Stomach (tissue), 19 donors: ENCODE results near the gene FGFR2. TPM values are rescaled to one million over a fixed set of nuclear protein-coding genes. Genes with fewer than 3 reads are reported as not detected.

ENCODE experiments used
- DNase-seq, 2 donors: peaks; one replicate each; pipeline versions ENCODE4 v3.0.0 to v3.0.0-alpha.2; 2013 to 2019
- H3K27ac ChIP-seq, 5 donors: fragments of 200-600 bp in 4 of 5; sonication (generic) in 4 of 5; one replicate each; pipeline ENCODE4 v1.5.1; 2013 to 2019; ENCODE audit warnings: mild to moderate bottlenecking in 1 of 5, moderate library complexity in 1 of 5
- H3K27me3 ChIP-seq, 3 donors: fragments of 200-600 bp; sonication (generic); one replicate each; pipeline ENCODE4 v1.5.1; 2017 to 2019; ENCODE audit warnings: mixed run types in 1 of 3
- H3K36me3 ChIP-seq, 4 donors: fragments of 200-600 bp; sonication (generic); 1 replicate in 3 of 4; 2 replicates in 1 of 4; pipeline ENCODE4 v1.5.1; 2016 to 2019
- H3K4me1 ChIP-seq, 4 donors: fragments of 200-600 bp; sonication (generic); one replicate each; pipeline ENCODE4 v1.5.1; 2016 to 2019
- H3K4me3 ChIP-seq, 4 donors: fragments of 200-600 bp; sonication (generic) in 3 of 4; one replicate each; pipeline ENCODE4 v1.5.1; 2016 to 2019; ENCODE audit warnings: mild to moderate bottlenecking in 1 of 4
- H3K9me3 ChIP-seq, 4 donors: fragments of 200-600 bp; sonication (generic); one replicate each; pipeline ENCODE4 v1.5.1; 2016 to 2019
- CTCF ChIP-seq, 7 experiments: fragments of 450-650 bp in 4 of 7; fragments of 200-600 bp in 3 of 7; sonication (generic) in 3 of 7; IDR thresholded peaks; one replicate each; pipeline ENCODE4 v1.5.1; 2016 to 2019; ENCODE audit warnings: antibody characterized with exemption in 7 of 7, control low read depth in 2 of 7, mild to moderate bottlenecking in 1 of 7
- EP300 ChIP-seq: sonication (generic); formaldehyde crosslinking; IDR thresholded peaks from one replicate; pipeline ENCODE4 v1.6.1; 2017; ENCODE audit warnings: antibody characterized with exemption
- POLR2A ChIP-seq, 4 donors: fragments of 450-650 bp; IDR thresholded peaks; one replicate each; pipeline ENCODE4 v1.6.1; 2016; ENCODE audit warnings: antibody characterized with exemption in 4 of 4, control low read depth in 2 of 4, mild to moderate bottlenecking in 1 of 4, moderate library complexity in 1 of 4
- POLR2AphosphoS5 ChIP-seq, 3 donors: sonication (generic); formaldehyde crosslinking; IDR thresholded peaks; one replicate each; pipeline ENCODE4 v1.6.1; 2016; ENCODE audit warnings: antibody characterized with exemption in 3 of 3
- WGBS, 5 donors: extraction: QIAGEN DNeasy Blood & Tissue Kit in 3 of 5; methylation state at CpG; one replicate each; pipeline versions ENCODE4 v1.1.5 to v1.1.7; 2013 to 2018; 5-methylcytosine and 5-hydroxymethylcytosine counted together
- intact Hi-C: fragments of 100-400 bp; cut with DNase I; formaldehyde crosslinking; loops from one replicate; pipeline ENCODE4 v1.15.1; 2023; ENCODE audit warnings: low total_unique reads
- long read RNA-seq, 10 donors: transcript quantifications; one replicate each; lab custom pipeline, GENCODE V29; 2026
- polyA plus RNA-seq, 3 donors: library from polyadenylated mRNA; stranded (reverse); fragments of 200-250 nt; gene quantifications; one replicate each; pipeline ENCODE4 v1.2.3, GENCODE V29; 2013
- total RNA-seq, 5 donors: library from RNA; depleted of rRNA; stranded (reverse); fragments of >200 nt; gene quantifications; one replicate each; pipeline versions ENCODE4 v1.1.0 to v1.2.3, GENCODE V29; 2014 to 2016
- donor health status: healthy with polysubstance abuse.
- donor health status: Bipolar disorder and iron deficiency.
- donor health status: healthy.

The FGFR2 gene
- total RNA-seq (100 to 1,000 TPM in 1 of 5 donors, 10 to 100 TPM in 4; 17.1 to 170 (median 65.0) TPM), polyA plus RNA-seq (10 to 100 TPM in 1 of 3 donors, 1 to 10 TPM in 2; 3.9 to 18.3 (median 5.0) TPM)
- long read RNA-seq, donor 1: 0 reads
- long read RNA-seq, donor 2, partial matches to known transcripts: 0 of 1 reads
- long read RNA-seq, donor 2, other reads (novel, unspliced or antisense): 0 of 1 reads
- long read RNA-seq, donor 3, partial matches to known transcripts: 0 of 1 reads
- long read RNA-seq, donor 3, other reads (novel, unspliced or antisense): 0 of 1 reads
- long read RNA-seq, donor 4: 0 reads
- long read RNA-seq, donor 5, partial matches to known transcripts: 0 of 1 reads
- long read RNA-seq, donor 5, other reads (novel, unspliced or antisense): 0 of 1 reads
- long read RNA-seq, donor 6: 0 reads
- long read RNA-seq, donor 7: 0 reads
- long read RNA-seq, donor 8: 0 reads
- long read RNA-seq, donor 9, partial matches to known transcripts: 0 of 1 reads
- long read RNA-seq, donor 9, other reads (novel, unspliced or antisense): 0 of 1 reads
- long read RNA-seq, donor 10: 0 reads

- 0 to 2% (median 1%) methylated on average over 30 to 92 of the region's 92 CpGs for WGBS, 5 donors
- H3K4me3 ChIP-seq: peak within 1 kb of the TSS; percentile 50 to 74 (median 62)
- H3K36me3 ChIP-seq: no peaks in the 10 kb centered on the region
- TF ChIP-seq CTCF (IDR thresholded peaks at IDR 0.05) (no peak), POLR2AphosphoS5 (IDR thresholded peaks at IDR 0.05) (peak; percentile 9 to 44 (median 41))
- H3K27ac ChIP-seq: peak within 1 kb of the TSS; percentile 77 to 86 (median 86)
- peak; percentile 87 to 96 for DNase-seq
- no peaks in the 10 kb centered on the region for H3K9me3 ChIP-seq
- H3K27me3 ChIP-seq: peaks cover 0 to 74% (median 27%) of the 10 kb centered on the region in 3 donors
- H3K4me1 ChIP-seq: peaks cover 12 to 46% (median 32%) of the 10 kb centered on the region in 4 donors
- intact Hi-C loops: no loop called here
Measured at GRCh38 chr10:121598263-121599249, at the start of gene FGFR2. TSS of gene FGFR2 (minus strand) at chr10:121598444. CDS start at chr10:121593817, 4,627 bp downstream.

- Histone ChIP-seq H3K4me3 (no peak overlapping the region), H3K27ac (no peak overlapping the region), H3K9me3 (no peaks in the 10 kb centered on the region), H3K36me3 (no peaks in the 10 kb centered on the region), H3K27me3 (peaks cover 0 to 13% (median 0%) of the 10 kb centered on the region in 3 donors), H3K4me1 (no peaks in the 10 kb centered on the region)
- intact Hi-C loops: no loop called here
- 81 to 92% (median 86%) methylated on average over 4 of the region's 4 CpGs for WGBS, 5 donors
- TF ChIP-seq CTCF (IDR thresholded peaks at IDR 0.05) (no peak), POLR2A (IDR thresholded peaks at IDR 0.05) (no peak), POLR2AphosphoS5 (IDR thresholded peaks at IDR 0.05) (no peak), EP300 (no peak)
- no peak for DNase-seq
Measured at GRCh38 chr10:121647401-121647800, 49.2 kb upstream of the FGFR2 start.

GRCh38 chr10:121645696-121646095, 47.5 kb upstream of the FGFR2 start:
- H3K27me3 ChIP-seq: peaks cover 0 to 13% (median 0%) of the 10 kb centered on the region in 3 donors
- TF ChIP-seq POLR2A (IDR thresholded peaks at IDR 0.05): no peak
- TF ChIP-seq CTCF (IDR thresholded peaks at IDR 0.05): no peak
- no peak for TF ChIP-seq POLR2AphosphoS5 (IDR thresholded peaks at IDR 0.05)
- no peak for TF ChIP-seq EP300
- H3K4me3 ChIP-seq: no peak overlapping the region
- DNase-seq: no peak
- H3K4me1 ChIP-seq: no peaks in the 10 kb centered on the region
- 75 to 89% (median 82%) methylated on average over 7 of the region's 7 CpGs for WGBS, 5 donors
- H3K9me3 ChIP-seq: peaks cover 0 to 12% (median 10%) of the 10 kb centered on the region in 4 donors
- no peaks in the 10 kb centered on the region for H3K36me3 ChIP-seq
- intact Hi-C loops: no loop called here
- no peak overlapping the region for H3K27ac ChIP-seq

GRCh38 chr10:121644501-121644900, 46.3 kb upstream of the FGFR2 start:
- Histone ChIP-seq H3K4me3 (no peak overlapping the region), H3K9me3 (peaks cover 0 to 18% (median 14%) of the 10 kb centered on the region in 4 donors), H3K4me1 (no peaks in the 10 kb centered on the region), H3K27me3 (peaks cover 0 to 13% (median 0%) of the 10 kb centered on the region in 3 donors), H3K36me3 (no peaks in the 10 kb centered on the region), H3K27ac (no peak overlapping the region)
- 81 to 100% (median 88%) methylated on average over 2 of the region's 2 CpGs for WGBS, 5 donors
- DNase-seq: no peak
- TF ChIP-seq EP300 (no peak), POLR2A (IDR thresholded peaks at IDR 0.05) (no peak), CTCF (IDR thresholded peaks at IDR 0.05) (no peak), POLR2AphosphoS5 (IDR thresholded peaks at IDR 0.05) (no peak)
- intact Hi-C loops: no loop called here
